H1 (cell line): ENCODE measurements around the gene ATP8B2. TPM values are rescaled to one million over a fixed set of nuclear protein-coding genes. Genes with fewer than 3 reads are reported as not detected.
A peak's percentile ranks its signal among the peaks of the same experiment; 100 is the strongest.

Source experiments
- CTCF ChIA-PET: fragments of 300-600 bp; sonication (Branson Sonifier 250); formaldehyde crosslinking; loops from one replicate; lab custom pipeline; 2021; ENCODE audit not compliant: partially characterized antibody; lab: Charles Lee
- POLR2A ChIA-PET: fragments of 300-600 bp; sonication (Branson Sonifier 250); formaldehyde crosslinking; loops from one replicate; lab custom pipeline; 2021; ENCODE audit warnings: inconsistent platforms; ENCODE audit not compliant: partially characterized antibody; lab: Charles Lee
- DNase-seq, 2 experiments: peaks; one replicate each; pipeline versions ENCODE4 v3.0.0 to v3.0.0-alpha.2; 2010 to 2022; ENCODE audit warnings: low spot score in 2 of 2, low read depth in 1 of 2, mixed read lengths in 1 of 2
- FAIRE-seq: peaks from 2 replicates; lab custom pipeline; 2011; peaks lifted over from hg19 to GRCh38; lab: Jason Lieb, UNC
- H2AFZ ChIP-seq: 2 replicates; pipeline ENCODE4 v1.8.1; 2012; ENCODE audit warnings: low read length, inconsistent platforms
- H2AK5ac ChIP-seq: 2 replicates; pipeline ENCODE4 v1.6.1; 2013; ENCODE audit warnings: low read depth, low read length
- H2BK120ac ChIP-seq: replicated peaks from 2 replicates; pipeline ENCODE3; 2013; ENCODE audit warnings: low read depth, low read length, inconsistent platforms
- H2BK12ac ChIP-seq: 2 replicates; pipeline ENCODE4 v1.6.1; 2013; ENCODE audit warnings: low read depth, low read length
- H2BK15ac ChIP-seq: 2 replicates; pipeline ENCODE4 v1.6.1; 2013; ENCODE audit warnings: low read length
- H2BK20ac ChIP-seq: 2 replicates; pipeline ENCODE4 v1.6.1; 2013; ENCODE audit warnings: low read length
- H2BK5ac ChIP-seq: 2 replicates; pipeline ENCODE4 v1.6.1; 2013; ENCODE audit warnings: low read depth, low read length
- H3K14ac ChIP-seq: 2 replicates; pipeline ENCODE4 v1.6.1; 2013; ENCODE audit warnings: inconsistent platforms; ENCODE audit not compliant: insufficient read length
- H3K18ac ChIP-seq: 2 replicates; pipeline ENCODE4 v1.6.1; 2013; ENCODE audit warnings: low read length; ENCODE audit errors: extremely low read depth
- H3K23ac ChIP-seq: 2 replicates; pipeline ENCODE4 v1.6.1; 2013; ENCODE audit warnings: inconsistent platforms; ENCODE audit not compliant: insufficient read length
- H3K23me2 ChIP-seq: 2 replicates; pipeline ENCODE4 v1.6.1; 2013; ENCODE audit warnings: low read depth, low read length
- H3K27ac ChIP-seq: 2 replicates; pipeline ENCODE4 v1.6.1; 2011; ENCODE audit warnings: low read depth, low read length, inconsistent platforms
- H3K27me3 ChIP-seq, 4 experiments: replicated peaks in 1 of 4; 1 replicate in 1 of 4; 2 replicates in 3 of 4; pipeline versions ENCODE4 v1.6.1 to v1.8.1; 2011 to 2013; ENCODE audit warnings: low read length in 3 of 4, mild to moderate bottlenecking in 3 of 4, inconsistent platforms in 2 of 4, mixed read lengths in 2 of 4, moderate library complexity in 1 of 4; ENCODE audit not compliant: control insufficient read depth in 3 of 4, insufficient read depth in 3 of 4; ENCODE audit errors: extremely low read depth in 1 of 4
- H3K36me3 ChIP-seq, 4 experiments: 2 replicates each; pipeline versions ENCODE4 v1.6.1 to v1.8.1; 2011 to 2013; ENCODE audit warnings: mild to moderate bottlenecking in 4 of 4, low read length in 3 of 4, moderate library complexity in 2 of 4, control low read depth in 1 of 4, inconsistent platforms in 1 of 4; ENCODE audit not compliant: insufficient read depth in 4 of 4, control insufficient read depth in 2 of 4
- H3K4ac ChIP-seq: replicated peaks from 2 replicates; pipeline ENCODE3; 2013; ENCODE audit warnings: low read length, low read depth, mixed read lengths, inconsistent platforms; ENCODE audit not compliant: insufficient read length
- H3K4me1 ChIP-seq, 4 experiments: replicated peaks in 1 of 4; 1 replicate in 1 of 4; 2 replicates in 3 of 4; pipeline versions ENCODE4 v1.6.1 to v1.8.1; 2011 to 2013; ENCODE audit warnings: low read length in 3 of 4, inconsistent platforms in 2 of 4, mixed read lengths in 1 of 4; ENCODE audit not compliant: insufficient read depth in 4 of 4, control insufficient read depth in 3 of 4
- H3K4me2 ChIP-seq, 2 experiments: 2 replicates each; pipeline versions ENCODE4 v1.6.1 to v1.8.1; 2011 to 2013; ENCODE audit warnings: low read depth in 2 of 2, low read length in 2 of 2, control low read depth in 1 of 2, inconsistent platforms in 1 of 2, mild to moderate bottlenecking in 1 of 2; ENCODE audit not compliant: insufficient read depth in 1 of 2
- H3K4me3 ChIP-seq, 4 experiments: fragments of 200-600, 300-600 bp in 1 of 4; sonication (generic), shearing (Covaris generic), sonication (Bioruptor Twin) in 1 of 4; 2 replicates each; pipeline versions ENCODE4 v1.5.1 to v1.8.1; 2011 to 2016; ENCODE audit warnings: low read length in 4 of 4, low read depth in 3 of 4, control low read depth in 2 of 4, inconsistent platforms in 2 of 4, mild to moderate bottlenecking in 2 of 4, mixed read lengths in 1 of 4, moderate library complexity in 1 of 4; ENCODE audit not compliant: insufficient read depth in 2 of 4; ENCODE audit errors: extremely low read depth in 1 of 4
- H3K56ac ChIP-seq: replicated peaks from 2 replicates; pipeline ENCODE3; 2013; ENCODE audit warnings: low read depth, mild to moderate bottlenecking, mixed read lengths, low read length, inconsistent platforms; ENCODE audit not compliant: insufficient read length
- H3K79me1 ChIP-seq: 2 replicates; pipeline ENCODE4 v1.6.1; 2013; ENCODE audit warnings: low read depth, low read length, control low read depth
- H3K79me2 ChIP-seq, 2 experiments: 2 replicates each; pipeline versions ENCODE4 v1.6.1 to v1.8.1; 2012 to 2013; ENCODE audit warnings: low read length in 2 of 2, mild to moderate bottlenecking in 2 of 2, inconsistent platforms in 1 of 2; ENCODE audit not compliant: insufficient read depth in 2 of 2, control insufficient read depth in 1 of 2
- H3K9ac ChIP-seq, 4 experiments: replicated peaks in 1 of 4; 1 replicate in 1 of 4; 2 replicates in 3 of 4; pipeline versions ENCODE4 v1.6.1 to v1.8.1; 2011 to 2013; ENCODE audit warnings: low read depth in 3 of 4, low read length in 3 of 4, control low read depth in 2 of 4, mild to moderate bottlenecking in 2 of 4, moderate library complexity in 2 of 4, inconsistent platforms in 1 of 4; ENCODE audit errors: extremely low read depth in 1 of 4
- H3K9me3 ChIP-seq, 2 experiments: 2 replicates each; pipeline versions ENCODE4 v1.6.1 to v1.8.1; 2012 to 2013; ENCODE audit warnings: mild to moderate bottlenecking in 2 of 2, moderate library complexity in 2 of 2, control low read depth in 1 of 2, inconsistent platforms in 1 of 2, low read depth in 1 of 2, low read length in 1 of 2, mixed read lengths in 1 of 2; ENCODE audit not compliant: insufficient read depth in 2 of 2
- H4K20me1 ChIP-seq, 2 experiments: replicated peaks in 1 of 2; 2 replicates each; pipeline versions ENCODE3 to v1.8.1; 2011 to 2013; ENCODE audit warnings: inconsistent platforms in 2 of 2, low read length in 2 of 2, mild to moderate bottlenecking in 1 of 2; ENCODE audit not compliant: insufficient read depth in 2 of 2, control insufficient read depth in 1 of 2
- H4K5ac ChIP-seq: 2 replicates; pipeline ENCODE4 v1.6.1; 2013; ENCODE audit warnings: low read length, low read depth, mixed read lengths, inconsistent platforms; ENCODE audit not compliant: insufficient read length
- H4K8ac ChIP-seq: 2 replicates; pipeline ENCODE4 v1.8.0; 2013; ENCODE audit warnings: mild to moderate bottlenecking, moderate library complexity, low read length, inconsistent platforms; ENCODE audit not compliant: insufficient read depth; ENCODE audit errors: extremely low read depth
- H4K91ac ChIP-seq: replicated peaks from 2 replicates; pipeline ENCODE3; 2013; ENCODE audit warnings: low read length, mixed read lengths, inconsistent platforms; ENCODE audit not compliant: insufficient read length
- CREB1 ChIP-seq: IDR thresholded peaks from 2 replicates; pipeline ENCODE4 v1.6.1; 2012; ENCODE audit warnings: inconsistent platforms
- HDAC6 ChIP-seq: IDR thresholded peaks from one replicate; pipeline ENCODE4 v1.7.1; 2012; ENCODE audit warnings: low read depth, mild to moderate bottlenecking, inconsistent platforms, low read length, moderate library complexity
- MAFK ChIP-seq: IDR thresholded peaks from 2 replicates; pipeline ENCODE4 v1.6.1; 2012; ENCODE audit warnings: low read depth, mild to moderate bottlenecking, improper control_type of control experiment, low read length
- TBP ChIP-seq: IDR thresholded peaks from 2 replicates; pipeline ENCODE4 v1.6.1; 2011; ENCODE audit warnings: low read depth, low read length, improper control_type of control experiment
- WGBS, 2 experiments: shearing (Covaris generic) in 1 of 2; methylation state at CpG; one replicate each; pipeline versions ENCODE4 v1.1.6 to v1.1.7; 2013 to 2015; ENCODE audit warnings: low lambda C conversion rate in 2 of 2, mixed read lengths in 2 of 2, inconsistent platforms in 1 of 2, low coverage in 1 of 2, missing lambda C conversion rate in 1 of 2; ENCODE audit not compliant: insufficient replicate concordance in 2 of 2, insufficient coverage in 1 of 2, insufficient read length in 1 of 2; ENCODE audit errors: extremely low coverage in 1 of 2, missing lambda C conversion rate in 1 of 2; 5-methylcytosine and 5-hydroxymethylcytosine counted together
- polyA plus RNA-seq, 7 experiments: library from polyadenylated mRNA; depleted of rRNA in 3 of 7; stranded (reverse) in 5 of 7; unstranded in 2 of 7; fragments of >200 nt in 5 of 7; fragments of 200-250 nt in 2 of 7; gene quantifications; 1 replicate in 5 of 7; 2 replicates in 1 of 7; 4 replicates in 1 of 7; pipeline versions ENCODE4 v1.2.1 to v1.2.3, GENCODE V29; 2011 to 2013; ENCODE audit warnings: missing spikeins in 2 of 7, mixed read lengths in 2 of 7
- total RNA-seq: library from RNA; stranded (reverse); fragmentation: NEBNext Ultra II Directional; extraction: Animal tissue kit (Norgen Biotek cat#: 25700); gene quantifications from 2 replicates; pipeline ENCODE4 v1.2.1, GENCODE V29; 2021

Gene ATP8B2
- total and polyA plus RNA-seq, 2 of the 8 experiments (the other 6 are each of a cell fraction or from before 2014, with no cell fraction given) = 61.4 to 70.1 TPM

- 92% methylated on average over 14 of the region's 14 CpGs; no CpG with 5 or more reads in 1 of the 2 experiments for WGBS, 2 experiments
- no peak for FAIRE-seq
- POLR2A ChIA-PET = interaction anchor here (0.6 to 1.4 kb wide), 5 partner anchors 20 to 254 kb away, joined by 3 to 5 read pairs (median 3); no protein-coding TSS in a partner anchor
Measured at GRCh38 chr1:154351363-154352068, 26.2 kb downstream of the ATP8B2 start.

More at GRCh38 chr1:154351363-154352068, 26.2 kb downstream of the ATP8B2 start:
- Histone ChIP-seq H4K20me1 (no peaks in the 10 kb centered on the region), H3K27me3 (peaks cover 0 to 7% (median 4%) of the 10 kb centered on the region in 4 experiments; a peak in 4 of 7 replicates), H3K4ac (no peak overlapping the region), H3K4me3 (0 out of 8 replicates have a peak overlapping the region, but pooled peaks of 2 of the 4 experiments have one; percentile 48 to 77), H3K23ac (no peak overlapping the region), H4K8ac (no peak overlapping the region), H2AFZ (no peak overlapping the region), H2AK5ac (no peak overlapping the region), H2BK120ac (no peak overlapping the region), H2BK5ac (no peak overlapping the region), H3K4me2 (peak overlapping the region in 1 of 2 experiments; percentile 74; a peak in 1 of 4 replicates), H3K36me3 (peaks cover 1 to 20% (median 8%) of the 10 kb centered on the region in 4 experiments), H3K79me2 (no peaks in the 10 kb centered on the region), H4K91ac (no peak overlapping the region), H3K18ac (no peak overlapping the region), H3K14ac (no peak overlapping the region), H3K56ac (no peak overlapping the region), H3K9me3 (no peaks in the 10 kb centered on the region), H2BK20ac (no peak overlapping the region), H3K4me1 (peaks cover 0 to 13% (median 5%) of the 10 kb centered on the region in 4 experiments; a peak in 4 of 7 replicates), H3K79me1 (no peaks in the 10 kb centered on the region; the same call in 1 of the 2 replicates), H4K5ac (no peak overlapping the region), H2BK12ac (no peak overlapping the region), H3K23me2 (peaks cover 15% of the 10 kb centered on the region; the same call in 1 of the 2 replicates), H2BK15ac (no peak overlapping the region), H3K9ac (no peak overlapping the region), H3K27ac (no peak overlapping the region)
- DNase-seq = no peak
- CTCF ChIA-PET = interaction anchor here (1.0 to 27.5 kb wide), 6 partner anchors 10 to 195 kb away, joined by 3 to 507 read pairs (median 10); partner anchors contain the start of genes AQP10 and ATP8B2
- no peak for TF ChIP-seq CREB1
- TF ChIP-seq TBP = no peak
- no peak for TF ChIP-seq MAFK
- TF ChIP-seq HDAC6 = no peak
